Skeletal muscle tissue (tissue), 4 donors: ENCODE results near the gene GUK1. TPM values are rescaled to one million over a fixed set of nuclear protein-coding genes. Genes with fewer than 3 reads are reported as not detected.
A peak's percentile ranks its signal among the peaks of the same experiment; 100 is the strongest.

Experiments
- H3K27ac ChIP-seq: one replicate; pipeline ENCODE4 v1.7.0; 2013; ENCODE audit warnings: mild to moderate bottlenecking, low read depth, low read length, inconsistent platforms
- H3K27me3 ChIP-seq, 3 donors: one replicate each; pipeline ENCODE4 v1.7.0; 2013; ENCODE audit warnings: low read length in 3 of 3; ENCODE audit not compliant: control insufficient read depth in 3 of 3, insufficient read depth in 3 of 3
- H3K36me3 ChIP-seq, 3 donors: one replicate each; pipeline ENCODE4 v1.7.0; 2013; ENCODE audit warnings: low read length in 3 of 3; ENCODE audit not compliant: control insufficient read depth in 3 of 3, insufficient read depth in 3 of 3
- H3K4me1 ChIP-seq, 3 donors: one replicate each; pipeline ENCODE4 v1.7.0; 2013; ENCODE audit warnings: low read length in 3 of 3, mild to moderate bottlenecking in 3 of 3; ENCODE audit not compliant: control insufficient read depth in 3 of 3, insufficient read depth in 3 of 3
- H3K4me3 ChIP-seq, 3 donors: one replicate each; pipeline ENCODE4 v1.7.0; 2013; ENCODE audit warnings: low read length in 3 of 3
- H3K9ac ChIP-seq, 3 donors: one replicate each; pipeline ENCODE4 v1.7.0; 2013; ENCODE audit warnings: low read length in 3 of 3, mild to moderate bottlenecking in 3 of 3, moderate library complexity in 2 of 3, low read depth in 1 of 3
- H3K9me3 ChIP-seq, 3 donors: one replicate each; pipeline ENCODE4 v1.7.0; 2013; ENCODE audit warnings: low read length in 3 of 3; ENCODE audit not compliant: control insufficient read depth in 3 of 3
- total RNA-seq: library from RNA; depleted of rRNA; stranded (reverse); fragments of >200 nt; gene quantifications from one replicate; pipeline ENCODE4 v1.2.3, GENCODE V29; 2014
- donor health status: Osteomylitis.

The GUK1 gene
- total RNA-seq, 1 donor from 2014 or later, result 165 TPM

DNA sequence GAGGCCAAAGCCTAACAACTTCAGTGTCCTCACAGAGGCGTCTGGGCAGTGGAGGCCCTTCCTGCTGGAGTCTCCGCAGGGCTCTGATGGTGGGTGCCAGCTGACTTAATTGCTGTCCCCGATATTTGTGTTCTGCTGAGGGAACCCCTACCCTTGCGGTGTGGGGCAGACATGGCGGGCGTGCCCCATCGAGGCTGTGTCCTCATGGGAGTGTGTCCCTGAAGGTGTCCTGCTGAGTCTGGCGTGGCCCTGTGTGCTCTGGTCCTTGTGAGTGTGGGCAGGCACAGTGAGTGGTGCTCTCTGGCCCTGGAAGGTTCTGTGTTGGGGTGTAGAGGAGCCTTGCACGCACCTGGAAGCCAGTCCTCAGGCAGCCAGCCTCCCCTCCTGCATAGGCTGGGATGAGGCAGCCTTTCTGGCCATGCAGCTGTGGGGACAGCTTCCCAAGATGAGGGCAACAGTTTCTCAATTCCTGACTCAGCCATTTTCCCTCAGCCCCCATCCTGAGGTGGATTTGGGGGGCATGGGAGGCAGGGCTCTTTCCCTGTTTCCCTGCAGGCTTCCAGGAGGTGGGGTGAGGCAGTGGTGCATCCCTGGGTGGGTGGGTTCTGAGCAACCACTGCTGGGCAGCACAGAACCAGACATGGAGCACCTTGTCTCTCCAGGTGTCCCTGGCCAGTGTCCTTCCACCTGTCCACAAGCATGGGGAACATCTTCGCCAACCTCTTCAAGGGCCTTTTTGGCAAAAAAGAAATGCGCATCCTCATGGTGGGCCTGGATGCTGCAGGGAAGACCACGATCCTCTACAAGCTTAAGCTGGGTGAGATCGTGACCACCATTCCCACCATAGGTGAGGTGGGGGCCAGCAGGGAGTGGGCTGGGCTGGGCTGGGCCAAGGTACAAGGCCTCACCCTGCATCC lies 43.4 kb upstream of the GUK1 start:
- Histone ChIP-seq H3K4me1 (peaks cover 11 to 36% (median 28%) of the 10 kb centered on the region in 3 donors), H3K27ac (no peak overlapping the region), H3K9ac (no peak overlapping the region), H3K36me3 (peaks cover 46 to 55% (median 49%) of the 10 kb centered on the region in 3 donors), H3K9me3 (peaks cover 0 to 11% (median 9%) of the 10 kb centered on the region in 3 donors), H3K4me3 (no peak overlapping the region), H3K27me3 (no peaks in the 10 kb centered on the region)

DNA sequence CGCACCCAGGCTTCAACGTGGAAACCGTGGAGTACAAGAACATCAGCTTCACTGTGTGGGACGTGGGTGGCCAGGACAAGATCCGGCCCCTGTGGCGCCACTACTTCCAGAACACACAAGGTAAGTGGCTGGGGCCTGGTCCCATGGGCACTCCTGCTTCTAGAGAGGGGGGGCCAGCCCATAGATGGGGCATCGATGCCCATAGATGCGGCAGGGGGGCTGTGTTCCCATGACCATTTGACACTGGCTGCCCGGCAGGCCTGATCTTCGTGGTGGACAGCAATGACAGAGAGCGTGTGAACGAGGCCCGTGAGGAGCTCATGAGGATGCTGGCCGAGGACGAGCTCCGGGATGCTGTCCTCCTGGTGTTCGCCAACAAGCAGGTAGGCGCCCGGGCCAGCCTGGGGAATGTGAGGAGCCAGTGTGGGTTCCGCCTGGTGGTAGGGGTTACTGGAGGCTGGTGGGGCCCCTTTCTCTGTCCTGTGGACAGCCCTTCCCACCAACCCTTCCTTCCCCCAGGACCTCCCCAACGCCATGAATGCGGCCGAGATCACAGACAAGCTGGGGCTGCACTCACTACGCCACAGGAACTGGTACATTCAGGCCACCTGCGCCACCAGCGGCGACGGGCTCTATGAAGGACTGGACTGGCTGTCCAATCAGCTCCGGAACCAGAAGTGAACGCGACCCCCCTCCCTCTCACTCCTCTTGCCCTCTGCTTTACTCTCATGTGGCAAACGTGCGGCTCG lies 42.6 kb upstream of the GUK1 start:
- Histone ChIP-seq H3K27me3 (no peaks in the 10 kb centered on the region), H3K4me1 (peaks cover 9 to 32% (median 25%) of the 10 kb centered on the region in 3 donors), H3K4me3 (no peak overlapping the region), H3K9ac (no peak overlapping the region), H3K9me3 (peaks cover 0 to 11% (median 9%) of the 10 kb centered on the region in 3 donors), H3K36me3 (peaks cover 42 to 53% (median 49%) of the 10 kb centered on the region in 3 donors), H3K27ac (no peak overlapping the region)

DNA sequence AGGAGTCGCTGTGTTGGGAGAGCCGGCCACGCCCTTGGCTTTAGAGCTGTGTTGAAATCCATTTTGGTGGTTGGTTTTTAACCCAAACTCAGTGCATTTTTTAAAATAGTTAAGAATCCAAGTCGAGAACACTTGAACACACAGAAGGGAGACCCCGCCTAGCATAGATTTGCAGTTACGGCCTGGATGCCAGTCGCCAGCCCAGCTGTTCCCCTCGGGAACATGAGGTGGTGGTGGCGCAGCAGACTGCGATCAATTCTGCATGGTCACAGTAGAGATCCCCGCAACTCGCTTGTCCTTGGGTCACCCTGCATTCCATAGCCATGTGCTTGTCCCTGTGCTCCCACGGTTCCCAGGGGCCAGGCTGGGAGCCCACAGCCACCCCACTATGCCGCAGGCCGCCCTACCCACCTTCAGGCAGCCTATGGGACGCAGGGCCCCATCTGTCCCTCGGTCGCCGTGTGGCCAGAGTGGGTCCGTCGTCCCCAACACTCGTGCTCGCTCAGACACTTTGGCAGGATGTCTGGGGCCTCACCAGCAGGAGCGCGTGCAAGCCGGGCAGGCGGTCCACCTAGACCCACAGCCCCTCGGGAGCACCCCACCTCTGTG lies 41.7 kb upstream of the GUK1 start:
- Histone ChIP-seq H3K36me3 (peaks cover 39 to 50% (median 45%) of the 10 kb centered on the region in 3 donors), H3K9ac (no peak overlapping the region), H3K27me3 (no peaks in the 10 kb centered on the region), H3K9me3 (peaks cover 0 to 11% (median 9%) of the 10 kb centered on the region in 3 donors), H3K4me3 (no peak overlapping the region), H3K4me1 (peaks cover 11 to 27% (median 21%) of the 10 kb centered on the region in 3 donors), H3K27ac (no peak overlapping the region)

DNA sequence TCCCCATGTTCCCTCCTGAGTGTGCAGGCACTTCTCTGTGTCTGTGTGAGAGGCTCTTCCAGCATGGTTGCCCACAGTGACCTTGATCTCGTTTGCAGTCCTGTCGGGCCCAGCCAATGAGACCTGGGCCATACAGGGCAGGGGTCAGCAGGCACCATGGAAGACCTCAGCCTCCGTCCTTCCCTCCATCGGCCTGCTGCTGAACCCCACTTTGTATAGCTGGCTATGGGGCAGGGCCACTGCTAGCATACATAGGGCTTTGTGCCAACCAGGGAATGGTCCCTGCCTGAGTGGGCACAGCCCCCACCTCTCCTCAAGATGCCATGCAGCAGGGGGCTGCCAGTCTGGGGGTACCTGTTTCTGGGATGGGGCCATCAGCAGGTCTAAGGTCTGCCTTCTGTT lies 40.7 kb upstream of the GUK1 start:
- H3K9ac ChIP-seq, result peak overlapping the region in 1 of 3 donors; percentile 16
- no peak overlapping the region for H3K4me3 ChIP-seq
- H3K27ac ChIP-seq, result no peak overlapping the region
- peaks cover 39 to 47% (median 45%) of the 10 kb centered on the region in 3 donors for H3K36me3 ChIP-seq
- peaks cover 0 to 6% (median 4%) of the 10 kb centered on the region in 3 donors for H3K9me3 ChIP-seq
- peaks cover 20 to 36% (median 30%) of the 10 kb centered on the region in 3 donors for H3K4me1 ChIP-seq
- no peaks in the 10 kb centered on the region for H3K27me3 ChIP-seq

DNA sequence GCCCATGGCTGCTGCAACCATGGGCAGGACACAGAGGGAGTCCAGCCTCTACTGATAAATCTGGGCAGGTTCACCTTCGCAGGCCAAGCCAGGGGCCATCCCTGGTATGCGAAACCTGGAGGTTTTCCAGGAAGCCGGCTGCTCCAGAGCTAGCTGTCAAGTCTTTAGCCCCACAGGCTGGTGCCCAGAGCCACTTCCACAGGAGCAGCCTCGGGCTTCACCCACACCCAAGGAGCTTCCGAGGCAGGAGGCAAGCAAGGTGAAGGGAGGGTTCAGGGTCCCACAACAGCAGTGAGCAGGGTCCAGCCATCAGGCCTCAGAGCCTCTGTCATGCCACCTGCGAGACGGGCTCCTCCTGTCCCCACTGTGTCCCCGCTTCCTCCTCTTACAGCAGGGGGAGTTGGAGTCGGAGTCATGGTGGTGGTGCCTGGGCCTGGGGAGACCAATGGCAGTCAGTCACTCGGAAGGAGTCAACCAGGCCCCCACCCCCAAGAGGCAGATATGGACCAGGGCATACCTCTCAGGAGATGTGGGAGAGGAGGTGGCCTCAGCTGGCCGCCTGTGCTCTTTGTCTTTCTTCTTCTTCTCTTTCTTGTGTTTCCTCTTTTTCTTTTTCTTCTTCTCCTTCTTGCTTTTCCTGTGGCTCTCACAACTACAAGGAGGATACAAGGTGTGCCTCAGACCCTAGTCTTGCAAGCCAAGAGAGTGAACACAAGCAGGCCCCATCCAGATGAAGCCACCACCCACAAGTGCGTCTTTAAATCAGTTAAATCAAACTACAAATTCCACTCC lies 39.1 kb upstream of the GUK1 start:
- Histone ChIP-seq H3K9me3 (no peaks in the 10 kb centered on the region), H3K9ac (no peak overlapping the region), H3K4me3 (no peak overlapping the region), H3K36me3 (peaks cover 40 to 48% (median 47%) of the 10 kb centered on the region in 3 donors), H3K27me3 (no peaks in the 10 kb centered on the region), H3K27ac (no peak overlapping the region), H3K4me1 (peaks cover 24 to 38% (median 33%) of the 10 kb centered on the region in 3 donors)

DNA sequence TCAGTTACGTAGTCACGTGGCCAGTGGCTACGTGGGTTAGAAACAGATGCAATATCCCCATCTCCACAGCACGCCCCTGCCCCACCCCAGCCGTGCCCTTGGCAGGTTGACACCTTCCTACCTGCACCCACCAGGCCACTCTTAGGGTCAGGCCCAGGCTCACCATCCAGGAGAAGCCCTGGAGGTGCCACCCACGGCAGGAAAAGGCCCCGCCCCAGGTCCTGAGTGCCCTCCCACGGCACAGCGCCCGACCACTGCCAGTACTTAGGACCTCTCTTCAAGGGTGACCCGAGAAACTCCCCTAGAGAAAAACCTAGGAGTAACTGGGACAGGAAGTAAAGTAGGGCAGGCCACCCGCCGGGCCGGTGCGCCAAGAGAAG lies 38.5 kb upstream of the GUK1 start:
- Histone ChIP-seq H3K27ac (no peak overlapping the region), H3K36me3 (peaks cover 45 to 51% (median 51%) of the 10 kb centered on the region in 3 donors), H3K4me3 (no peak overlapping the region), H3K9me3 (no peaks in the 10 kb centered on the region), H3K27me3 (no peaks in the 10 kb centered on the region), H3K4me1 (peaks cover 22 to 34% (median 29%) of the 10 kb centered on the region in 3 donors), H3K9ac (peak overlapping the region in 1 of 3 donors; percentile 86)

DNA sequence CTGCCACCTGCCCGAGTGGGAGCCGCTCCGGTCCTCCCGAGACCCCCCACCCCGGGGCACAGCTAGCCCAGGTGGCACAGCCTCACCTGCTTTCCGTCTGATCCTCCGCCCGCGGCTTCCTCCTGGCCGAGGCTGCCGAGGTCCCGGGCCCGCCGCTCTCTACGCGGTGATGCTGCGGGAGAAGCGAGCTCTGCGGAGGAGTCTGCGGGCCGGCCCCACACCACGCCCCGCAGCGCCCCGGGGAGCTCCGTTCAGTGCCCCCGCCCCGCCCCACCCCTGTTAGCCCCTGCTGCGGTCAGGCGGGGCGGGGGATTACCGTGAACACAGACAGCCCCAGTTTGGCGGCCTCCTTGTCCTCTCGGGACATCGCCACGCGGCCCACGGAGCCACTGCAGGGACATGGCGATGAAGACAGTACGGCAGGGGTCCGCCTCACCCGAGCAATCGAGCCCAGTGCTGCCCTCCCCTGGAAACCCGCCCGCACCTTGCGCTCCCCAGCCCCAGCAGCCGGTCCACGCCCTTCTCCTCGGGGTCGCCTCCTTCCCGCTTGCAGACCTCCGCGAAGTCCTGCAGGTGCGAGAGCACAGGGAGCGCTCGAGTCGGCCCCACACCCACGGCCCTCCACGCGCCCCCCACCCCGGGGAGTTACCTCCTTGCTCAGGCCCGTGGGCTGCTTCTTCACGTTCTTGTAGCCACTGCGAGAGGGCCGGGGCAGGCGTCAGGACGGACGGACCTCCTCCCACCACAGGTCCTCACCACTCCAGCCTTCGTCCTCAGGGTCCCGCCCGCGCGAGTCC lies 37.9 kb upstream of the GUK1 start:
- peaks cover 47 to 49% (median 48%) of the 10 kb centered on the region in 3 donors for H3K36me3 ChIP-seq
- H3K9ac ChIP-seq, result peak overlapping the region in 1 of 3 donors; percentile 86
- no peak overlapping the region for H3K27ac ChIP-seq
- H3K9me3 ChIP-seq, result no peaks in the 10 kb centered on the region
- H3K27me3 ChIP-seq, result no peaks in the 10 kb centered on the region
- peak overlapping the region; percentile 23 to 87 (median 85) for H3K4me3 ChIP-seq
- peaks cover 20 to 32% (median 29%) of the 10 kb centered on the region in 3 donors for H3K4me1 ChIP-seq

DNA sequence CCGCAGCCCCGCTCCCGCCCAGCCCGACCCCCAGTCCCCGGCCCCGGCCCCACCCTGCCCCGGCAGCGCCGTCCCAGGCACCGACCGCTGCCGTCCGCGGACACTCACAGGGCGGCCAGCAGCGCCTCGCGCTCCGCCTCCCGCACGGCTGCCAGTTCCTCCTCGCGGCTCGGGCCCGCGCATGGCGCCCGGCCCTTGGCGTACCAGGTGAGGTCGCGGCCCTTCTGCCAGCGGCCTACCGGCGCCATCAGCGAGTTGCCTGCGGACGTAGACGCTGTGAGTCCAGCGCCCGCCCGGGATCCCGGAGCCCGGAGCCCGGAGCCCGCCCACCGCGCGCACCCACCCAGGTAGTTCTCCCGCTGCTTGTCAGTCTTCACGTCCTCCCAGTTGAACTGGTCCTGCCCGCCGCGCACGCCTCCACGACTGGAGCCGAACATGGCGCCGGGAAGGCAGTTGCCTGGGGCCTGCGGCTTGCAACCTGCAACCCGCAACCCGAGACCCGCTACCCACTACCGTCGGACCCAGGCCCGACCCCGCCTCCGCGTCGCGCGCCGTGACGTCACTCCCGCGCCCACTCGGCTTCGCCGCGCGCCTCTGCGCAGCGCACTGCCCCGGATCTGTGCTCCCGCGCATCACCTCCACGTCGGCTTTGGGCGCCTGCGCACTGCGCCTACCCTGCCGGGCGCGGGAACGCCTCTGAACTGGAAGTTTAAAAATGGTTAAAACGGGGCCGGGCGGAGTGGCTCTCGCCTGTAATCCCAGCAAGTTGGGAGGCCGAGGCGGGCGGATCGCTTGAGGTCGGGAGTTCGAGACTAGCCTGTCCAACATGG lies 37.1 kb upstream of the GUK1 start, which contains the start of gene C1orf35:
TSS of gene C1orf35 (minus strand) at position 535 of the 830 bp plus-strand sequence. CDS start at position 437, 98 bp downstream.
- H3K4me1 ChIP-seq, result peaks cover 26 to 39% (median 35%) of the 10 kb centered on the region in 3 donors
- peak within 1 kb of the TSS; percentile 75 to 87 (median 85) for H3K4me3 ChIP-seq
- no peaks in the 10 kb centered on the region for H3K9me3 ChIP-seq
- peak within 1 kb of the TSS; percentile 78 to 86 (median 83) for H3K9ac ChIP-seq
- H3K36me3 ChIP-seq, result peaks cover 43 to 50% (median 47%) of the 10 kb centered on the region in 3 donors
- H3K27ac ChIP-seq, result peak within 1 kb of the TSS; percentile 84
- H3K27me3 ChIP-seq, result no peaks in the 10 kb centered on the region
